Posterior vena cava (tissue), 2 donors: Measurements from ENCODE around the gene AMOTL1. TPM values are rescaled to one million over a fixed set of nuclear protein-coding genes. Genes with fewer than 3 reads are reported as not detected.

Experiments
- DNase-seq: peaks from one replicate; pipeline ENCODE4 v3.0.0-alpha.2; 2020; ENCODE audit warnings: low spot score
- intact Hi-C, 2 donors: fragments of 100-400 bp; cut with DNase I; formaldehyde crosslinking; loops; one replicate each; pipeline versions ENCODE4 v1.14.1 to v1.14.2; 2022 to 2023
- long read RNA-seq, 2 donors: library from polyadenylated mRNA; unstranded; transcript quantifications; one replicate each; pipeline ENCODE4 v2.0.0, GENCODE V29; 2020 to 2021
- total RNA-seq, 2 donors: library from RNA; stranded (reverse); fragmentation: NEBNext Ultra II Directional; extraction: Animal tissue kit (Norgen Biotek cat#: 25700); gene quantifications; one replicate each; pipeline ENCODE4 v1.2.1, GENCODE V29; 2021
- donor health status: DM: yes; HTN: yes; CAD: no.
- donor health status: DM: yes; HTN: yes; CAD: no.

The AMOTL1 gene
- total RNA-seq = 10 to 100 TPM; 47.7 to 78.9 TPM
- long read RNA-seq, donor 1, full-length matches to known transcripts = 3 of 26 reads
- long read RNA-seq, donor 1, partial matches to known transcripts = 8 of 26 reads
- long read RNA-seq, donor 1, other reads (novel, unspliced or antisense) = 15 of 26 reads
- long read RNA-seq, donor 2, full-length matches to known transcripts = 6 of 36 reads
- long read RNA-seq, donor 2, partial matches to known transcripts = 13 of 36 reads
- long read RNA-seq, donor 2, other reads (novel, unspliced or antisense) = 17 of 36 reads

- DNase-seq = peak; percentile 97
- intact Hi-C loops = no loop called here
These were observed at the start of gene AMOTL1 for GRCh38 chr11:94767701-94768601. Gene AMOTL1 (plus strand): TSS chr11:94768356. CDS start chr11:94768512, 156 bp downstream.

GRCh38 chr11:94719876-94720275, 48.3 kb upstream of the AMOTL1 start:
- DNase-seq = no peak
- intact Hi-C loops = no loop called here

GRCh38 chr11:94721565-94722292, 46.4 kb upstream of the AMOTL1 start:
- no peak for DNase-seq
- intact Hi-C loops = no loop called here

- intact Hi-C loops = no loop called here
- DNase-seq = no peak
These were observed 45.4 kb upstream of the AMOTL1 start for GRCh38 chr11:94722735-94723134.

- intact Hi-C loops = no loop called here
- no peak for DNase-seq
These were observed 43.1 kb upstream of the AMOTL1 start for GRCh38 chr11:94725097-94725496.

- DNase-seq = no peak
- intact Hi-C loops = no loop called here
These were observed 40.3 kb upstream of the AMOTL1 start for GRCh38 chr11:94727819-94728218.

GRCh38 chr11:94728541-94728940, 39.6 kb upstream of the AMOTL1 start:
- no peak for DNase-seq
- intact Hi-C loops = no loop called here

GRCh38 chr11:94728966-94729751, 39.0 kb upstream of the AMOTL1 start:
- no peak for DNase-seq
- intact Hi-C loops = no loop called here

- no peak for DNase-seq
- intact Hi-C loops = no loop called here
These were observed 38.0 kb upstream of the AMOTL1 start for GRCh38 chr11:94730153-94730552.

GRCh38 chr11:94731880-94732601, 36.1 kb upstream of the AMOTL1 start:
- intact Hi-C loops = no loop called here
- no peak for DNase-seq

- DNase-seq = peak; percentile 84
- intact Hi-C loops = no loop called here
These were observed 35.4 kb upstream of the AMOTL1 start for GRCh38 chr11:94732617-94733281.

- DNase-seq = no peak
- intact Hi-C loops = no loop called here
These were observed 33.4 kb upstream of the AMOTL1 start for GRCh38 chr11:94734563-94735275.

GRCh38 chr11:94735907-94736306, 32.2 kb upstream of the AMOTL1 start:
- DNase-seq = no peak
- intact Hi-C loops = no loop called here

- intact Hi-C loops = no loop called here
- no peak for DNase-seq
These were observed 31.0 kb upstream of the AMOTL1 start for GRCh38 chr11:94737171-94737611.

- intact Hi-C loops = no loop called here
- no peak for DNase-seq
These were observed 29.4 kb upstream of the AMOTL1 start for GRCh38 chr11:94738746-94739145.

- DNase-seq = no peak
- intact Hi-C loops = no loop called here
These were observed 28.8 kb upstream of the AMOTL1 start for GRCh38 chr11:94739331-94739730.
